Heart left ventricle (tissue), 13 donors: Measurements from ENCODE around the gene C1orf21.

Experiments
- POLR2A ChIP-seq, 2 donors: fragments of 450-650 bp; IDR thresholded peaks; one replicate each; pipeline ENCODE4 v1.6.1; 2017; ENCODE audit warnings: antibody characterized with exemption in 2 of 2, mild to moderate bottlenecking in 2 of 2, moderate library complexity in 2 of 2
- TF ChIP-seq, protein P1 (sequence below), 12 donors: fragments of 200-600 bp; sonication (generic) in 4 of 12; IDR thresholded peaks; one replicate each; pipeline versions ENCODE4 v1.5.0 to v1.8.0; 2018 to 2022; ENCODE audit warnings: antibody characterized with exemption in 12 of 12, mild to moderate bottlenecking in 5 of 12
- donor health status: ischemic (EF 13 %, LVEDD 7.1; RV severe dilation, severe dysfunction).
- donor health status: DM: no; HTN: yes; CAD: no.
- donor health status: DM: no; HTN: no; CAD: no.
- donor health status: ischemic (EF 25% LVEDD 6.9; RV normal size, moderate dysfunction).
- donor health status: ischemic (EF 25% LVEDD 5.7; RV mildly dilated, moderate dysfunction).
- donor health status: ischemic (EF 35%, LVEDD 5.7; RV mildly dilated, moderate dysfunction).
- donor health status: nonischemic (EF 11% LVEDD 7.7; RV severe dilation, severe dysfunction).
- donor health status: DM: yes; HTN: yes; CAD: no.
- donor health status: PGD.
- donor health status: ischemic (EF 29% LVEDD 5.4; RV normal size, mild dysfunction).
- donor health status: nonischemic (EF 23%, LVEDD 6.1; RV moderate dilation, normal function).

- no peak for TF ChIP-seq POLR2A (IDR thresholded peaks at IDR 0.05)
- TF ChIP-seq, protein P1, sequence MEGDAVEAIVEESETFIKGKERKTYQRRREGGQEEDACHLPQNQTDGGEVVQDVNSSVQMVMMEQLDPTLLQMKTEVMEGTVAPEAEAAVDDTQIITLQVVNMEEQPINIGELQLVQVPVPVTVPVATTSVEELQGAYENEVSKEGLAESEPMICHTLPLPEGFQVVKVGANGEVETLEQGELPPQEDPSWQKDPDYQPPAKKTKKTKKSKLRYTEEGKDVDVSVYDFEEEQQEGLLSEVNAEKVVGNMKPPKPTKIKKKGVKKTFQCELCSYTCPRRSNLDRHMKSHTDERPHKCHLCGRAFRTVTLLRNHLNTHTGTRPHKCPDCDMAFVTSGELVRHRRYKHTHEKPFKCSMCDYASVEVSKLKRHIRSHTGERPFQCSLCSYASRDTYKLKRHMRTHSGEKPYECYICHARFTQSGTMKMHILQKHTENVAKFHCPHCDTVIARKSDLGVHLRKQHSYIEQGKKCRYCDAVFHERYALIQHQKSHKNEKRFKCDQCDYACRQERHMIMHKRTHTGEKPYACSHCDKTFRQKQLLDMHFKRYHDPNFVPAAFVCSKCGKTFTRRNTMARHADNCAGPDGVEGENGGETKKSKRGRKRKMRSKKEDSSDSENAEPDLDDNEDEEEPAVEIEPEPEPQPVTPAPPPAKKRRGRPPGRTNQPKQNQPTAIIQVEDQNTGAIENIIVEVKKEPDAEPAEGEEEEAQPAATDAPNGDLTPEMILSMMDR (IDR thresholded peaks at IDR 0.05), result no peak
These were observed 222.2 kb downstream of the C1orf21 start for GRCh38 chr1:184608990-184609389.
